Measurements from ENCODE around the gene RPS16.

DNA sequence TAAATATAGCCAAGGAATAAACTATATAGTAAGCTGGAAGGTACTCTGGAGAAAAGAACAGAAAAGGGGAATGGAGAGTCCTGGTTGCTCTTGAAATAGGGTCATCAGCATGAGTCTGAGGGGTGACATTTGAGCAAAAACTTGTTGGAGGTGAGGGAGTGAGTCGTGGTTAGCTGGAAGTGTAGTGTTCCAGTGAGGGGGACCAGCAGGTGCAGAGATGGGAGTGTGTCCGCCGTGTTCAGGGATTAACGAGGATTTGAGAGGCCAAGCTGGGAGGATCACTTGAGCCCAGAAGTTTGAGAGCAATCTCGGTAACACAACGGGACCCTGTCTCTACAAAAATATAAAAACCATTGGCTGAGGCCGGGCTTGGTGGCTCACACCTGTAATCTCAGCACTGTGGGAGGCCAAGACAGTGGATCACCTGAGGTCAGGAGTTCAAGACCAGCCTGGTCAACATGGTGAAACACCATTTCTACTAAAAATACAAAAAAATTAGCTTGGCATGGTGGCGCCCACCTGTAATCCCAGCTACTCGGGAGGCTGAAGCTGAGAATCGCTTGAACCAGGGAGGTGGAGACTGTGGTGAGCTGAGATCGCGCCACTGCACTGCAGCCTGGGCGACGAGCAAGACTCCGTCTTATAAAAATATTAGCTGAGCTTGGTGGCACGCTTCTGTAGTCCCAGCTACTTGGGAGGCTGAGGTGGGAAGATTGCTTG lies 10.8 kb upstream of the RPS16 start:
- TF ChIP-seq, protein P1, sequence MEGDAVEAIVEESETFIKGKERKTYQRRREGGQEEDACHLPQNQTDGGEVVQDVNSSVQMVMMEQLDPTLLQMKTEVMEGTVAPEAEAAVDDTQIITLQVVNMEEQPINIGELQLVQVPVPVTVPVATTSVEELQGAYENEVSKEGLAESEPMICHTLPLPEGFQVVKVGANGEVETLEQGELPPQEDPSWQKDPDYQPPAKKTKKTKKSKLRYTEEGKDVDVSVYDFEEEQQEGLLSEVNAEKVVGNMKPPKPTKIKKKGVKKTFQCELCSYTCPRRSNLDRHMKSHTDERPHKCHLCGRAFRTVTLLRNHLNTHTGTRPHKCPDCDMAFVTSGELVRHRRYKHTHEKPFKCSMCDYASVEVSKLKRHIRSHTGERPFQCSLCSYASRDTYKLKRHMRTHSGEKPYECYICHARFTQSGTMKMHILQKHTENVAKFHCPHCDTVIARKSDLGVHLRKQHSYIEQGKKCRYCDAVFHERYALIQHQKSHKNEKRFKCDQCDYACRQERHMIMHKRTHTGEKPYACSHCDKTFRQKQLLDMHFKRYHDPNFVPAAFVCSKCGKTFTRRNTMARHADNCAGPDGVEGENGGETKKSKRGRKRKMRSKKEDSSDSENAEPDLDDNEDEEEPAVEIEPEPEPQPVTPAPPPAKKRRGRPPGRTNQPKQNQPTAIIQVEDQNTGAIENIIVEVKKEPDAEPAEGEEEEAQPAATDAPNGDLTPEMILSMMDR (IDR thresholded peaks at IDR 0.05) = no peak
- no peak for TF ChIP-seq EZH2 (IDR thresholded peaks at IDR 0.05; ENCODE audit: borderline replicate concordance, insufficient read depth, low read depth, low read length, poor library complexity, severe bottlenecking)
